Glomerular visceral epithelial cell (primary cell): ENCODE measurements around the gene LRRIQ4.
A peak's percentile ranks its signal among the peaks of the same experiment; 100 is the strongest.

Experiments
- DNase-seq: peaks from one replicate; pipeline ENCODE4 v3.0.0-alpha.2; 2016; ENCODE audit errors: extremely low spot score

Gene LRRIQ4

DNA sequence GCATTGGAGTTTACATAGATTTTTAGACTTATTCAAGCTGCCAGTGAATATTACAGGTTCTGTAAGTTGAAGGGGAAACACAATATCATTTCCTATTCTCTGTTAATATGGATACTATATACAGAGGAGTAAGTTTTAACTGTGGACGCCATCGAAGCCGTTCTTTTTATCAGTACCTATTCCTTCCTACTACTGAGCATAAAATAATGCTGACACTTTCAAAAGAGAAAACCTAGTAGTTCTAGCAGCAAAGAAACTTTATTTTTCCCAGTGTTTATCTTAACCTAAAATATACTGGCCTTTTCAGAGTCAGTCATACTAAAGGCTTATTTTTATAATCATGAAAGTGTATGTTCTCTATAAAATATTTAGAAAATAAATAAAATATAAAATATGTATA is 42.8 kb downstream of the LRRIQ4 start:
- no peak for DNase-seq

DNA sequence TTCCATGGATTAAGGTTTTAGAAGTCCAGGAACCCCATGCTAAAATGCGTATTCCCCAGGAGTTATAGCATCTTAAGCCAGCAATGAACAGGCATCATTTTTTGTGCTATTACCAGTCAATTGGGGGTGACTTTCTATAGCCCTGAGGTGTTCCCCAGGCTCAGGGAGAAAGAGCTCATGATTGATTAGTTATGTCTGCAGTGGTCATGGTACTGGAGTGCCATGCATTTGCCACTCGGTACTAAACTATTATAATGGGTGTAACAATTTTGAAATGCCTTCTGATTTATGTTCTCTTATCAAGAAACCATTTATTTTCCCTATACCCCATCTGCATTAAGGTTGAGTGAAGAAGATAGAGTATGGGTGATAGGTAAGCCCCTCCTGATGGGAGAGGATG is 45.1 kb downstream of the LRRIQ4 start:
- DNase-seq, result no peak

DNA sequence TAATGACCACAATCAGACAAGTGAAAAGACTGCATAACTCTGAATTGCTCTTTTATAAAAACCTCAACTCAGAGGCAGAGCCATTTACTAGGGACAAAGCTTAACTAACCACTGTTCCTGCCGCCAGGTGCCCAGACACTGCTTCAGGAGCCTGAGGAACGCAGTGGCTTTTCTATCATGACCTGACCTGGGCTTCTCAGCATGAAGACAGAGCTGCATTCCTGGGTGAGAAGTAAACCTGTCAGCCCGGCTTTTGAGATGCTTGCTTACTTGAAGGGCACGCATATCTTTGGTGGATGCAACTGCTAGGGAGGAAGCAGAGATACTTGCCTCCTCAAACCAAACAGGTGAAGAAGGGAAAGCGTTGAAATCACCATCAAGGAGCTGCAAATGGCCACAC is 49.2 kb downstream of the LRRIQ4 start:
- no peak for DNase-seq

DNA sequence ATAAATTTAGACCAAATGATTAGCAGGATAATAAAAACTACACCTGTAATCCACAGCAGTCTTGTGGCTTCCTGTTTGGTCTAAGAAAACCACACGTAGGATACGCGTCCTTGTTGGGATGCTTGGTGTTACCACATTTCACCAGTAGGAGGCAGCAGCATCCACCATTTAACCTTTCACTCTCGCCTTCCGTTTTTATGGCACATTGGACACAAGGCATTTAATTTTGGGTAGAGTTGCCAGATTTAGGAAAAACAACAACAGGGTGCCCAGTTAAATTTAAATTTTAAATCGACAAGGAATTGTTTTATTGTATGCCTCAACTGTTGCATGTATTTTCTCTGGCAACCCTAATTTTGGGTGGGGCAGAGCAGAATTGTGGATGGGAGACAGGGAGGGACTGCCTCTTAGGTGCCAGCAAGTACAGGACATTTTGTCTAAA is 50.8 kb downstream of the LRRIQ4 start:
- DNase-seq, result peak; percentile 78

DNA sequence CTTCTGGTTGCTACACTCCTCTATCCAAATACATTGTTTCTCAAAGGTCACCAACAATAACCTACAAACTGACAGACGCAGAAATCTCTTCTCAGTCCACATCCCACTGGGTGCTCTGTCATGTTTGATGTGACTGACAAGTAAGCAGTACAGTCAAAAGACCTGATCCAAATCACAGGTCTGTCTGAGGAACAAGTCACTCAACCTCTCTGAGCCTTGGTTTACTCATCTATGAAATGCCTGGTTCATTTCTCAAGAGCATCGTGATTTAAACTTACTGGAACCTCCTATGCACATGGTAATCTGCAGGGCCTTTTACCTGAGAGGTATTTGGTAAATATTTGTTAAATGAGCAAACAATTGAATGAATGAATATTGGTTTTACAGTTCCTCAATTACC is 51.6 kb downstream of the LRRIQ4 start:
- DNase-seq, result no peak

DNA sequence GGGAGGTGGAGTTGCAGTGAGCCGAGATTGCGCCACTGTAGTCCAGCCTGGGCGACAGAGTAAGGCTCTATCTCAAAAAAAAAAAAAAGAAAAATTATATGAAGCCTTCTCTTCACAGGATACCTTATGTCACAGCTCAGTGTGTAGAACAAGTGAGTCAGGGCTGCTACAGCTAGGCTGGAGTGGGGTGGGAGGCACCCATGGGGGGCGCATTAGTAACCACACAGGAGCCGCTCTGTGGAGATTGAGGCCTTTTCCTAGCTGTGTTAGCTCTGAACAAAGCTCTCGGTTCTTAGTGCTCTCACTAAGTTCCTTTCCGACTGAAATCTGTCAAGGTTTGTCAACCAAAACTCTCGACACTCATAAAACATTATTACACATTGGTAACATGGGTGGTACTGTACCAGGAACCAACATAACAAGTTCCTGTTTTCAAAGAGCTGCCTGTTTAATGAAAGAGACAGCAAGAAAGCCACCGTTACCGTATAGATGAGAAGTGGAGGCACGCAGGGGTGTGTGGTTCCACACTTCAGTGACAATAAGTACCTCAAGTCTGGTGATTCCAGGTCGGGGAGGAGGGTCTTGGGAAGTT is 52.6 kb downstream of the LRRIQ4 start:
- no peak for DNase-seq

DNA sequence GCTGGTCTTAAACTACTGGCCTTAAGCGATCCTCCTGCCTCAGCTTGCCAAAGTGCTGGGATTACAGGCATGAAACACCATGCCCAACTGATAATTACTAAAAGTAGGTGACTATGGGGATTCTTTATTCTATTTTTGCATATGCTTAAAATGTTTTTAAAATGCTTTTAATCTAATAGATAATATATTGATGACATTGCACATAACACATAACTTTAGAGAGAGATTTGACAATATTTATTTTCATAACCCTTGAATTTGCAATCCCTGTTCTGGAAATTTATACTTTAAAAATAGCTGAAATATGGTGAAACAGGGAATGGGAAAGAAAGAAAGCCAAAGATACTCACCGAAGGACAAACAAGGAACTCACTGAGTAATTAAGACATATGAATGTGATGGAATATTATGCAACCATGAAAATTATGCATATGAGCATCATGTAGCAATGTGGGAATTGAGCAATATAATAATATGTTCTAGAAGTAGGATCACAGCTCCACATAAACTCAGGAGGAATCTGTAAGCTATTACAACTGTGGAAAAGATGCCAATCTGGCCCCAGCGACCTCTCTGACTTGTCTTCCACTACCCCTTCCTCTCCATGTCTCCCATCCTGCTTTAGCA is 55.0 kb downstream of the LRRIQ4 start:
- DNase-seq, result no peak

DNA sequence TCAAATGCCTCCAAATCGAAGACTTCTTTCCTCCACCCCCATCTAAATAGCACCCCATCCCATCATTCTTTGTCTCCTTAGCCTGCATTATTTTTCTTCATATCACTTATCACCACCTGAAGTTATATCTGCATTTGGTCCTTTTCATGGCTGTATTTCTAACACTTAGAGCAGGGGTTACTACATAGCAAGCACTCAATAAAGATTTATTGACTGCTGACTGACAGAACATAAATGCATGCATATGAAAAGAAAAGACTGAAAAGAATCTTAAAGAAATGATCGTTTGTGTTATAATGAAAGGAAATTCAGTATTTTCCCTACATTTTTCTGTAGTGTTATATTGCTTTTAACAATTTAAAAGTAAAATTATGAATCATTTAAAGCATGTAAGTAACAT is 55.7 kb downstream of the LRRIQ4 start:
- no peak for DNase-seq

DNA sequence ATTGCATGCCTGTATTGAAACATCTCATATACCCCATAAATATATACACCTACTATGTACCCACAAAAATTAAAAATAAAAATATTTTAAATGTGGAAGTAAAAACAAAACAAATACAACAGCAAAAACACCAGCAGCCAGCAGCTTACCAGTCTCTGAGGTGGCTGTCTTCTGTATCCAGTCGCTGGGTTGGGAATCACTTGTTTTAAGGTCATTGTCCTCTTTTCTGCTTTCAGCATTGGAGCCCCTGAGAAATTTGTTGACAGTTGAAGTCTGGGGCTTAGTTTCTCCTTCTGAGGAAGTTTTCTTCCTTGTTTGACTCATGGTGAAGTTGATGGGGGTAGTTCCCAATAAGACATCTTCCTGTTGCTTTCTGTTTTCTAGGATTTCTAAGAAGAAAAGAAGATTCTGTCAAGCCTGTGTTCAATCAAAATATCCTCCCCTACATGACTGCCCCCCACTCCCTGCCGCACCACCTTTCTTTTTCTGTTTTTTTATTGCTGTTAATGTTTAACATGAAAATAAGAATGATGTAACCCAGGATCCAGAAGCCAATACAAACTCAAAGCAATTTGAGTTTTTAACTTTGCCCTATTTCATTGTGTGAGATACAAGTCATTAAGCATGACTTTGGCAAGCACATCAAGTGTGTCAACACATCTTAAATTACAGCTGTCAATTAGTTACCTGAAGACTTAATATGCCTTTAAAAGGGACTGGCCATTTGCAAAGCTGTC is 57.0 kb downstream of the LRRIQ4 start, which contains the start of gene LRRC31:
TSS of gene LRRC31 (minus strand) at position 452 of the 737 bp plus-strand sequence. CDS start at position 324, 128 bp downstream.
- no peak for DNase-seq

DNA sequence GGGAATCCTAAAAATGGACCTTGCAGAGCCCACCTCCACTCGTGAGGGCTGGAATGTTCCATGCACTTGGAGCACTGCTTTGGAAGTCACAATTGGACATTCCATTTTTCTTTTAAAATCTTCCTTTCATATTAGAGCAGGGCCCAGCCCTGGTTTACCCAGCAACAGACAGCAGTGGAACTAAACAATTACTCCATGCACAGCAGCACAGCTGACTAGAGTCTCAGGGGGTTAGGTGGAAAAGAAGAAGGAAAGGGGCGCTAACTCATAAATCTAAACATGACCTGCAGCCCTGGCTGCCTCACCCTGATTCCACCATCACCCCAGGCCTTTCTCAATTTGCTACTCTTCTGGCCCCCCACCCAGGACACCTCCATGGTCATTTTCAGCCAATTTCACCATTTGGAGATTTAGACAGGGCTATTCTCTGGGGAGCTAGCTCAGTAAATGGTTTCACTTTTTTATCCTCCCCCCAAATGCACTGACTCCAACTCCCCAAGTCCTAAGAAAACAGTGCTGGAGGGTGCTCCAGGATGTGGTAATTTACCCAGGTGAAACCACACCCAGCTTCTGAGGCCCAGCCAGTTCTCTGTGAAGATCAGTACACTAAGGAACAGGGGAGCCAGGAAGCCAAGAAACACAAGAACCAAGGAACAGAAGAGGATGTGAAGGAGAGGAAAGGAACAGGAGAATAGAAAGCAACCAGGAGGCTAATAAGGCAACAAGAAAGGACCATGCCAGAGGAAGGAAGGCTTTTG is 58.6 kb downstream of the LRRIQ4 start:
- DNase-seq, result no peak

DNA sequence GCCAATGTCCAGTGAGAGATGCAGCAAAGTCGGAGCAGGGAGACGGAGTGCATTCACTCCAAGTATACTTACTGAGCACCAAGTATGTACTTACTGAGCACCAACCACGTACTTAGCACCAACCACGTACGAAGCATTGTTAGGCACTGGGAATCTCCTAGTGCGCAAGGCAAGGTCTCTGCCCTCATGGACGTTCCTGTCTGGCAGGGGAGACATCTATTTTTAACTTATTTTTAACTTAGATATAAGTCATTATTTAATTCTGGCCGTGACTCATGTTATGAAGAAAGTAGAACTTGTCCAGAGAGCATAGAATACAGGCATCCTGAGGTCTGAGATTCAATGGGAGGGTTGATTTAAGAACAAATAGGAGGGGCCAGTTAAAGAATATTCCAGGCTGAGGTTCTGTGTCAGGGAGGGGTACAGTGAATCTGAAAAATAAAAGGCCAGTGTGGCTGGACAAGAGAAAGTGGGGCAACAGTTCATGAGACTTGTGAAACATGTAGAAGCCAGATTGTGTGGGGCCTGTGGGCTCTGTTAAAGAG is 66.4 kb downstream of the LRRIQ4 start:
- DNase-seq, result no peak

DNA sequence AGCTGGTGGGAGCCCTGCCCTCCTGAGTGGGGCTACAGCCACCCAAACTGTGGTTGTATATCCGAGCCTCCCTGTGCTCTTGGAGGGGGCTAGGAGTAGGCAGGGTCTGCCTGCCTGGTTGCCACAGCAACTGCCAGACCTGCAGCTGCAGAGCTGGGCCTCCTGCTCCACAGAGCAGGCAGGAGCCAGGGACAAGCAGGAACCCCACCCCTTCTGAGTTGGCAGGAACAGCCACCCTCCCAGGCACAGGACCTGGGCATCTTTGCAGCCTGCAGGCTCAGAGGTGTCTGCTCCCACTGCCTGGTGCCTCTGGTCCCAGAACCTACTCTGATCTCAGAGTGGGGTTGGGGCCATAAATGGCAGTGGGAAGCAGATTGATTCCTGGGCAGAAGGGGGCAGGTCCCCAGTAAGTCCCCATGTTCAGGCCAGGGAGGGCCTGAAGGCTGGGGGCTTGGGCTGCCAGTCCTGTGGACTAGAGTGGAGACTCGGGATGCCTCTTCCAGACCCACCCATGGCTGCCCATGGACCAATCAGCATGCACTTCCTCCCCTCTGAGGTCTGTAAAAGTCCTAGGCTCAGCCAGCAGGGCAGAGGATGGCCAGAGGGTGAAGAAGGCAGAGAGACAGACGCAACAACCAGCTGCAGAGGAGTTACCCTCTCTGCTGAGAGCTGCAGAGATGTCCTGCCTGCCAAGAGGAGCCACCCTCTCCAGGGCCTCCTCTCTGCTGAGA is 67.3 kb downstream of the LRRIQ4 start:
- no peak for DNase-seq

DNA sequence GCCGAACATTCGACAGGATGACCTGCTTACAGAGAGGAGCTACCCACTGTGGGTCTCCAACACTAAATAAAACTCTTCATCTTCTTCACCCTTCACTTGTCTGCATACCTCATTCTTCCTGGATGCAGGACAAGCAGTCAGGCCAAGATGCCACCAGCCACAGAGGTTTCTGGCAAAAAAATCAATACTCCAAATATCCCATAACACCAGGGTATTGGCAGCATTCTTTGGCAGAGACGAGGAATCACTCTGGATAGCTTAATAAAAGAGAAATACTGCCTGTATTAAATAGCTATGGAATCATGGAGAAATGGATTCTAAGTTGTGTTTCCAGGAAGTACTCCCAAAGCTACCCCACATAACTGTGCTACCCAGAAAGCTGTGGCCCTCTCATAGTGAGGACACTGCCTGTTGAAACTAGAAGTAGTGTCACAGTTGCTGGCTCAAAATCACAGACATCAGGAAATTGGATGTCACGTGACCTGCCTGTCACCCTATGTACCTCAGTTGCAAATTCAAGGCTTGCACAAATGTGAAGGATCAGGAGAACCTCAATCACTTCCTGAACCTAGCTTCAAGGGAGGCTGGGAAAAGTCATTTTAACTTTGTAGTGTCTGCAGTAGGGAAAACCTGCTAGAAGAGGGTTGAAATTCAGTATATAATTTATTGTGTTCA is 68.0 kb downstream of the LRRIQ4 start:
- no peak for DNase-seq

DNA sequence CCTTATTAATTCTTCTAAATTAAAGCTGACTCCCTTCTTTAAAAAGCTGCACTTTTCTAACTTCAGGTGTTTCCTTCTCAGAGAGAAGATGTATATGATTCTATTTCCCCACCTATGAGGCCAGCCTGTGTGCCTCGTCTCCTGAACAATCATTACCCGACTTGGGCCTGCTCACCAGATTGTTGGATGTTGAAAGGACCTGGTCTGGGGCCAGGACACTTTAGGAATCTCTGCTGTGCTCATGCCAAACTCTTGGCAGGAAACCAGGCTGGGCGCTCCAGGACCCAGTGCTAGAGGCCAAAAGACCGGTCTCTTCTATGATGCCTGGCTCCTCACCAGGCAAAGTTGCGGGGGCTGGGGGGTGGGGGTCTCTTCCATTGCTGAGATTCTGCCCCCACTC is 74.0 kb downstream of the LRRIQ4 start:
- DNase-seq, result peak; percentile 14
